Adrenal gland (tissue), 5 donors: ENCODE results near the gene FHOD3.

Experiments used
- POLR2A ChIP-seq, 2 donors: fragments of 450-650 bp; IDR thresholded peaks; one replicate each; pipeline ENCODE4 v1.6.1; 2017; ENCODE audit warnings: antibody characterized with exemption in 2 of 2, mild to moderate bottlenecking in 2 of 2, moderate library complexity in 1 of 2
- TF ChIP-seq, protein P1 (sequence below), 6 experiments: fragments of 450-650 bp in 4 of 6; fragments of 200-600 bp in 2 of 6; sonication (generic) in 1 of 6; IDR thresholded peaks; 1 replicate in 5 of 6; 2 replicates in 1 of 6; pipeline versions ENCODE4 v1.5.1 to v1.8.0; 2016 to 2021; ENCODE audit warnings: antibody characterized with exemption in 6 of 6, mild to moderate bottlenecking in 2 of 6, moderate library complexity in 1 of 6
- donor health status: DM: no; HTN: no; CAD: no.

GRCh38 chr18:36334798-36335197 lies 37.3 kb downstream of the FHOD3 start:
- TF ChIP-seq, protein P1, sequence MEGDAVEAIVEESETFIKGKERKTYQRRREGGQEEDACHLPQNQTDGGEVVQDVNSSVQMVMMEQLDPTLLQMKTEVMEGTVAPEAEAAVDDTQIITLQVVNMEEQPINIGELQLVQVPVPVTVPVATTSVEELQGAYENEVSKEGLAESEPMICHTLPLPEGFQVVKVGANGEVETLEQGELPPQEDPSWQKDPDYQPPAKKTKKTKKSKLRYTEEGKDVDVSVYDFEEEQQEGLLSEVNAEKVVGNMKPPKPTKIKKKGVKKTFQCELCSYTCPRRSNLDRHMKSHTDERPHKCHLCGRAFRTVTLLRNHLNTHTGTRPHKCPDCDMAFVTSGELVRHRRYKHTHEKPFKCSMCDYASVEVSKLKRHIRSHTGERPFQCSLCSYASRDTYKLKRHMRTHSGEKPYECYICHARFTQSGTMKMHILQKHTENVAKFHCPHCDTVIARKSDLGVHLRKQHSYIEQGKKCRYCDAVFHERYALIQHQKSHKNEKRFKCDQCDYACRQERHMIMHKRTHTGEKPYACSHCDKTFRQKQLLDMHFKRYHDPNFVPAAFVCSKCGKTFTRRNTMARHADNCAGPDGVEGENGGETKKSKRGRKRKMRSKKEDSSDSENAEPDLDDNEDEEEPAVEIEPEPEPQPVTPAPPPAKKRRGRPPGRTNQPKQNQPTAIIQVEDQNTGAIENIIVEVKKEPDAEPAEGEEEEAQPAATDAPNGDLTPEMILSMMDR (IDR thresholded peaks at IDR 0.05): no peak
- no peak for TF ChIP-seq POLR2A (IDR thresholded peaks at IDR 0.05)
